Fibroblast of the aortic adventitia (primary cell): ENCODE measurements around the gene ASPRV1. TPM values are rescaled to one million over a fixed set of nuclear protein-coding genes. Genes with fewer than 3 reads are reported as not detected.
"Not testable (repeated sequence)": the region's sequence is repeated elsewhere in the genome, so short reads cannot be mapped to it uniquely, and the experiment has no call there.

ENCODE experiments used
- DNase-seq: peaks from one replicate; pipeline ENCODE4 v3.0.0-alpha.2; 2010; ENCODE audit warnings: low read depth
- H3K4me3 ChIP-seq: 2 replicates; pipeline ENCODE4 v1.5.1; 2011; ENCODE audit warnings: low read depth, mild to moderate bottlenecking, control low read depth, low read length, moderate library complexity
- total RNA-seq: library from RNA; depleted of rRNA; stranded (reverse); fragments of >200 nt; gene quantifications from 2 replicates; pipeline ENCODE4 v1.2.3, GENCODE V29; 2012; ENCODE audit warnings: low replicate concordance
- TF ChIP-seq, protein P1 (sequence below): IDR thresholded peaks from 2 replicates; pipeline ENCODE4 v1.5.1; 2011; ENCODE audit warnings: mild to moderate bottlenecking, low read length, control low read depth, inconsistent platforms; ENCODE audit not compliant: insufficient read depth

Gene ASPRV1
- total RNA-seq, 1 donor, result 0.54 TPM

DNA sequence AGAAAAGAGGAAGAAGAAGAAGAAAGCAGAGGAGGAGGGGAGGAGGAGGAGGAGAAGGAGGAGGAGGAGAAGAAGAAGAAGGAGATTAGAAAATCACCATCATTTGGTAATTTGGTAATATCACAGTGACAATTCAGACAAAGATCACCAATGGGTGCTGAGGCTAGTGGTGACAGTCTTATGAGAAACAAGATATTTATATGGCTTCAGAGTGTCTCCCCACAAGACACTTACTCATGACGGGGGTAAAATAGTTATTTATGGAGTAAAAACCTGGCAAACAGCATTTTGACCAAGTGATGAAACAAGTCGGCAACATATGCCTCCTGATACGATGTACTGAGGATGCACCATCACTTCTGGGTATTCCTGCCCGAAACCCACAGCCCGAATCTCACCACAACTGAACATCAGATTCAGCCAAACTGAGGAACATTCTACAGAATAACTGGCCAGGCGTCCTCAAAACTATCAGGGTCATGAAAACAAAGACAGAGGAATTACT, 4.9 kb downstream of the ASPRV1 start:
- no peak for DNase-seq
- H3K4me3 ChIP-seq, result no peak overlapping the region
- TF ChIP-seq, protein P1, sequence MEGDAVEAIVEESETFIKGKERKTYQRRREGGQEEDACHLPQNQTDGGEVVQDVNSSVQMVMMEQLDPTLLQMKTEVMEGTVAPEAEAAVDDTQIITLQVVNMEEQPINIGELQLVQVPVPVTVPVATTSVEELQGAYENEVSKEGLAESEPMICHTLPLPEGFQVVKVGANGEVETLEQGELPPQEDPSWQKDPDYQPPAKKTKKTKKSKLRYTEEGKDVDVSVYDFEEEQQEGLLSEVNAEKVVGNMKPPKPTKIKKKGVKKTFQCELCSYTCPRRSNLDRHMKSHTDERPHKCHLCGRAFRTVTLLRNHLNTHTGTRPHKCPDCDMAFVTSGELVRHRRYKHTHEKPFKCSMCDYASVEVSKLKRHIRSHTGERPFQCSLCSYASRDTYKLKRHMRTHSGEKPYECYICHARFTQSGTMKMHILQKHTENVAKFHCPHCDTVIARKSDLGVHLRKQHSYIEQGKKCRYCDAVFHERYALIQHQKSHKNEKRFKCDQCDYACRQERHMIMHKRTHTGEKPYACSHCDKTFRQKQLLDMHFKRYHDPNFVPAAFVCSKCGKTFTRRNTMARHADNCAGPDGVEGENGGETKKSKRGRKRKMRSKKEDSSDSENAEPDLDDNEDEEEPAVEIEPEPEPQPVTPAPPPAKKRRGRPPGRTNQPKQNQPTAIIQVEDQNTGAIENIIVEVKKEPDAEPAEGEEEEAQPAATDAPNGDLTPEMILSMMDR, result no peak

DNA sequence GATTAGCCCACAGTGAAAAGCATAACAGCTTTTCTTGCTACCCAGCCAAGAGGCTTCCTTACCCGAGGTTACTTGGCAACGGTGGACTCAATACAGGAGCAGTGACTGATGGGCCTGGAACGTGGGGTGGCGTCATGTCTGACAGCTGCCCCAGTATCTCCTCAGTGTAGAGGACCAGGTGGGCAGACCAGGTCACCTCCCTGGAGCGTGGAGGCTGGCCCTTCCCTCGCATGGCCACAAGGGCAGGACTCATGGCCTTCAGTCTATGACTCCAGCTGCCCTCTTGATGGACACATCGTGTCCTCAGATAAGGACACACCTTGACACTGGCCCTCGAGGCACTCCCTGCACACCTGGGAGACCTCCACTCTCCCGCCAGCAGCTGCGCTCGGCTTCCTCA, 6.4 kb downstream of the ASPRV1 start:
- H3K4me3 ChIP-seq, result no peak overlapping the region
- TF ChIP-seq, protein P1, result peak; percentile 3
- DNase-seq, result no peak

DNA sequence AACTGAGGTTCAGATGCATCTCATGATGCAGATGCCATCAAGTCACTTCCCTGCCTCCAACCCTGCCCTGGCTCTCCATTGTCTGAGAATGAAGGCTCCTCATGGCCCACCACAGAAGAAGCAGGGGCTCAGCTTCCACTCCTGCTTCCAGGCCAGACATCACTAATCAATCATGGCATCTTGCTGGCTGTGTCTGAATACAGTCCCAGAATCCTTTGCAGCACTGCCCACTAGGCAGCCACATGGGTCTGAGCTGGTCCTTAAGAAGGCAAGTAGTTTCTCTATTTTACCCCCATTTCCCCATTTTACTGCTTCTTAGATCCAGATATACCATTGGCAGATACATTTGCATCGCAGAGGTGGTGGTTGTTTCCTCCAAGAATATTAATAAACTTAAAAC, 7.3 kb downstream of the ASPRV1 start:
- TF ChIP-seq, protein P1, result no peak

DNA sequence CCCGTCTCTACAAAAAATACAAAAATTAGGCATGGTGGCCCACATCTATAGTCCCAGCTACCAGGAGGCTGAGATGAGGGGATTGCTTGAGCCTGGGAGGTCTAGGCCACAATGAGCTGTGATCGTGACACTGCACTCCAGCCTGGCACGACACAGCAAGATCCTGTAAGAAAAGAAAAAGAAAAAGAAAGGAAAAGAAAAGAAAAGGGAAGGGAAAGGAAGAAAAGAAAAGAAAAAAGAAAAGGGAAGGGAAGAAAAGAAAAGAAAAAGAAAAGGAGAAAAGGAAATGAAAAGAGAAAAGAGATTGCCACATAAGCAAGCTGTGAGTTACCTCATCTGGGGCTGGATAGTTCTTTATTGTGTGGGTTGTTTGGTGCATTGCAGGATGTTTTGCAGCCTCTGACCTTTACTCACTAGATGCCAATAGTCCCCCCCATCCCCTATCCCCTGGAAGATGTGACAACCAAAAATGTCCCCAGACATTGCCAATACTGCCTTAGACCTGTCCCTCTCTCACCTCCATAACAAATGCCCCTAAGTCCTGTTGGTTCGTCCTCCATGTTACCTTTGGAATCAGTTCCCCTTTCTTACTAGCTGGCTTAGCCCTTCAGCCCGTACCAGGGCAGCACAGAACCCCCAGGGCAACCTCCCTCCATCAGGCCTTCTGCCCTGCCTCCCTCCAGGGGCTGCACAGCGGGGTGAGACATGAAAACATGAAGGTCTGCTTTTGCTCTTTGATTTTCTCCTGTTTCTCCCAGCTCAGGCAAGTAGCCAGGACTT, 8.9 kb downstream of the ASPRV1 start:
- TF ChIP-seq, protein P1, result no peak
- no peak for DNase-seq
- H3K4me3 ChIP-seq, result no peak overlapping the region

More for the DNA sequence above, 7.3 kb downstream of the ASPRV1 start:
- no peak overlapping the region for H3K4me3 ChIP-seq
- DNase-seq, result no peak

DNA sequence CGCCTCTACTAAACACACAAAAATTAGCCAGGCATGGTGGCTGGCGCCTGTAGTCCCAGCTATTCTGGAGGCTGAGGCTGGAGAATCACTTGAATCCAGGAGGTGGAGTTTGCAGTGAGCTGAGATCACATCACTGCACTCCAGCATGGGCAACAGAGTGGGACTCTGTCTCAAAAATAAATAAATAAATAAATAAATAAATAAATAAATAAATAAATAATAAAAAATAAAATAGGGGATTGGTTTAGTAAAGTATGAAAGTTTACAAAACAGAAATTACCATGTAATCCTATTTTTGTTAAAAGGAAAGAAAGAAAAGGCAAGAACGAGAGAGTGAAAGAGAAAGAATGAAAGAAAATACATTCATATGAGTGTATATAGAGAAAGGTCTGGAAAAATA, 10.8 kb downstream of the ASPRV1 start:
- not testable (repeated sequence) for H3K4me3 ChIP-seq, DNase-seq

DNA sequence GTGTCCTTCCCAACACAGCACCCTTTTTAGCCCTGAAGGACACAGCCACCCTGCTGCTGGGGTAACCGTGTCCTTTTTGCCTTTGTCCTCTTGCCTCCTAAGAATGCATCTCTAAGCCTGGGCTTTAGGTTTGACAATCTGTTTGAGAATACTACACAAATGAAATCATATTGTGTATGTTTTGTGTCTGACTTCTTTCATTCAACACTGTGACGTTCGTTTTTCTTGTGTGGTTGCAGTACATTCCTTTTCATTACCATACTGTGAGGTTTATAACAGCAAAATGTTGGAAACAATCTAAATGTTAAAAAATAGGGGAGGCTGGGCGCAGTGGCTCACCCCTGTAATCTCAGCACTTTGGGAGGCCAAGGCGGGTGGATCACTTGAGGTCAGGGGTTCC, 11.2 kb downstream of the ASPRV1 start:
- no peak for DNase-seq
- no peak overlapping the region for H3K4me3 ChIP-seq
- TF ChIP-seq, protein P1, result no peak

DNA sequence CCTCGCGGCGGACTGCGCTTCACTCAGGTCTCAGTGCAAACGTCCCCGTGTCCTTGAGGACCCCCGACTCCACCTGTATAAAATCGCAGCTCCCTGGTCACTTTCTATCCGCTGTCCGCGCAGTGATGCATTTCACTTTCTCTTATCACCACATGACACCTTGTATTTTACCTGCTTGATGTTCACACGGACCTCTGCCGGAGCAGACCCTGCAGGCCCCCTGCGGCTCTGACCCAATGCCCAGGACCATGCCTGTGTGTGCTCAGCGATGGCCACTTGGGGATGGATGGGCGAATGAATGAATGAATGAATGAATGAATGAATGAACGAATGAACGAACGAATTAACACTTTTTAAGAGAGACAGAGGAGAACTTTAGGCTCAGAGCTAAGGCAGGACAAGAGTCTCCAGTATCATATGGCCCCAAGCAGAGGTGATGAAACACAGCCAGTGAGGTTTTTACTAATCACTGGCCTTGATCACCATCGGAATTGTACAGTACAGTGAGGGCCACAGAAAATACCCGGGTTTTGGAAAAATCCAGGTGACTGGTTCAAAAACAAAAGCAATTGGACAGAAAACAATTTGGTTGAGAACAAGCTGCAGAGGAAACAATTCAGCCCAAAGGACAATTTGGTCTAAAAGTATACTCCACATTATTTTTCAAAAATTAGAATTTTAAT, 12.3 kb downstream of the ASPRV1 start:
- no peak overlapping the region for H3K4me3 ChIP-seq
- TF ChIP-seq, protein P1, result no peak
- DNase-seq, result no peak
